Testis (tissue), 3 donors: ENCODE data around the gene PEMT. TPM values are rescaled to one million over a fixed set of nuclear protein-coding genes. Genes with fewer than 3 reads are reported as not detected.
A peak's percentile ranks its signal among the peaks of the same experiment; 100 is the strongest.

Source experiments
- DNase-seq: peaks from one replicate; pipeline ENCODE4 v3.0.0-alpha.2; 2019
- H3K27ac ChIP-seq, 2 donors: fragments of 200-600 bp; sonication (generic); one replicate each; pipeline ENCODE4 v1.5.1; 2019
- H3K27me3 ChIP-seq: fragments of 200-600 bp; sonication (generic); one replicate; pipeline ENCODE4 v1.5.1; 2019
- H3K36me3 ChIP-seq: fragments of 200-600 bp; sonication (generic); one replicate; pipeline ENCODE4 v1.5.1; 2017; ENCODE audit warnings: low read depth; ENCODE audit errors: missing control alignments
- H3K4me1 ChIP-seq: fragments of 200-600 bp; sonication (generic); one replicate; pipeline ENCODE4 v1.5.1; 2019
- H3K4me3 ChIP-seq, 2 donors: fragments of 200-600 bp; sonication (generic); one replicate each; pipeline ENCODE4 v1.5.1; 2017 to 2019
- H3K9me3 ChIP-seq: fragments of 200-600 bp; sonication (generic); one replicate; pipeline ENCODE4 v1.5.1; 2017
- CTCF ChIP-seq, 3 experiments: fragments of 450-650 bp in 2 of 3; fragments of 200-600 bp in 1 of 3; sonication (generic) in 1 of 3; IDR thresholded peaks; one replicate each; pipeline ENCODE4 v1.5.1; 2016 to 2019; ENCODE audit warnings: antibody characterized with exemption in 3 of 3, mild to moderate bottlenecking in 2 of 3, moderate library complexity in 1 of 3
- POLR2A ChIP-seq: fragments of 450-650 bp; IDR thresholded peaks from one replicate; pipeline ENCODE4 v1.6.1; 2017; ENCODE audit warnings: antibody characterized with exemption, mild to moderate bottlenecking, moderate library complexity
- WGBS, 2 donors: methylation state at CpG; one replicate each; pipeline ENCODE4 v1.1.5; 2018; 5-methylcytosine and 5-hydroxymethylcytosine counted together
- intact Hi-C: fragments of 100-400 bp; cut with DNase I; formaldehyde crosslinking; loops from one replicate; pipeline ENCODE4 v1.15.1; 2023; ENCODE audit warnings: low total_unique reads
- polyA plus RNA-seq: library from polyadenylated mRNA; stranded (reverse); fragments of 350-450 nt; fragmentation: Illumina TruSeq; extraction: RNeasy Lipid Tissue Mini Kit (QIAGEN cat#74804); gene quantifications from one replicate; pipeline ENCODE4 v1.2.3, GENCODE V29; 2014; ENCODE audit warnings: low read depth, low replicate concordance; ENCODE audit not compliant: insufficient read depth
- total RNA-seq, 2 donors: library from RNA; depleted of rRNA; stranded (reverse); fragments of >200 nt; gene quantifications; one replicate each; pipeline ENCODE4 v1.2.3, GENCODE V29; 2016

The PEMT gene
- total and polyA plus RNA-seq, 3 donors from 2014 or later: 66.0 to 120 (median 83.1) TPM

GRCh38 chr17:17573912-17574311 lies 17.6 kb downstream of the PEMT start:
- H3K9me3 ChIP-seq: no peaks in the 10 kb centered on the region
- H3K36me3 ChIP-seq: no peaks in the 10 kb centered on the region
- no peak for DNase-seq
- H3K4me1 ChIP-seq: peaks cover 77% of the 10 kb centered on the region
- 51 to 68% methylated on average over 7 of the region's 7 CpGs for WGBS, 2 donors
- intact Hi-C loops: no loop called here
- TF ChIP-seq POLR2A: no peak
- TF ChIP-seq CTCF (IDR thresholded peaks at IDR 0.05): no peak
- no peak overlapping the region for H3K4me3 ChIP-seq
- no peaks in the 10 kb centered on the region for H3K27me3 ChIP-seq
- peak overlapping the region; percentile 50 to 77 for H3K27ac ChIP-seq

GRCh38 chr17:17572010-17572785 lies 19.3 kb downstream of the PEMT start:
- Histone ChIP-seq H3K4me1 (peaks cover 90% of the 10 kb centered on the region), H3K27ac (peak overlapping the region; percentile 63 to 86), H3K4me3 (no peak overlapping the region), H3K36me3 (no peaks in the 10 kb centered on the region), H3K9me3 (no peaks in the 10 kb centered on the region), H3K27me3 (no peaks in the 10 kb centered on the region)
- TF ChIP-seq POLR2A: no peak
- no peak for TF ChIP-seq CTCF (IDR thresholded peaks at IDR 0.05)
- DNase-seq: peak; percentile 83
- 65 to 66% methylated on average over 14 to 15 of the region's 15 CpGs for WGBS, 2 donors
- intact Hi-C loops: no loop called here

- DNase-seq: peak; percentile 85
- Histone ChIP-seq H3K27ac (peak overlapping the region; percentile 63 to 86), H3K4me1 (peaks cover 90% of the 10 kb centered on the region), H3K36me3 (no peaks in the 10 kb centered on the region), H3K27me3 (no peaks in the 10 kb centered on the region), H3K9me3 (no peaks in the 10 kb centered on the region), H3K4me3 (no peak overlapping the region)
- TF ChIP-seq CTCF (IDR thresholded peaks at IDR 0.05) (no peak), POLR2A (no peak)
- WGBS, 2 donors: 47 to 50% methylated on average over 15 of the region's 15 CpGs
- intact Hi-C loops: no loop called here
Observed at GRCh38 chr17:17570798-17571716, 20.5 kb downstream of the PEMT start.

- DNase-seq: peak; percentile 76
Observed at GRCh38 chr17:17570140-17570797, 21.2 kb downstream of the PEMT start.

More at GRCh38 chr17:17570140-17570797, 21.2 kb downstream of the PEMT start:
- H3K27me3 ChIP-seq: no peaks in the 10 kb centered on the region
- peaks cover 90% of the 10 kb centered on the region for H3K4me1 ChIP-seq
- intact Hi-C loops: no loop called here
- TF ChIP-seq POLR2A: no peak
- peak in 2 of 3 experiments; percentile 12 to 32 for TF ChIP-seq CTCF (IDR thresholded peaks at IDR 0.05)
- 58 to 75% methylated on average over 6 to 7 of the region's 7 CpGs for WGBS, 2 donors
- peak overlapping the region; percentile 63 to 86 for H3K27ac ChIP-seq
- H3K4me3 ChIP-seq: no peak overlapping the region
- H3K9me3 ChIP-seq: no peaks in the 10 kb centered on the region
- no peaks in the 10 kb centered on the region for H3K36me3 ChIP-seq
